ENCODE data around the gene TRAPPC2. TPM values are rescaled to one million over a fixed set of nuclear protein-coding genes. Genes with fewer than 3 reads are reported as not detected.

Gene TRAPPC2
- total and polyA plus RNA-seq, 2 of the 13 experiments (the other 11 are each of a cell fraction or from before 2014, with no cell fraction given) = 4.4 to 8.1 TPM

GRCh38 chrX:13693341-13693961, 41.0 kb downstream of the TRAPPC2 start (continued):
- TF ChIP-seq ZNF503 (CRISPR knock-in tag; IDR thresholded peaks at IDR 0.05) (no peak), SNAI1 (CRISPR knock-in tag; IDR thresholded peaks at IDR 0.05; ENCODE audit: borderline replicate concordance) (no peak), TAF15 (IDR thresholded peaks at IDR 0.05; ENCODE audit: low read depth, low read length, poor library complexity, severe bottlenecking) (no peak), SMAD9 (CRISPR knock-in tag; IDR thresholded peaks at IDR 0.05) (no peak), NR2F1 (CRISPR knock-in tag; IDR thresholded peaks at IDR 0.05) (no peak), EP300 (IDR thresholded peaks at IDR 0.05; ENCODE audit: low read depth in 2 of 2, low read length in 2 of 2) (no peak), EP300 (CRISPR knock-in tag; IDR thresholded peaks at IDR 0.05; ENCODE audit: borderline replicate concordance) (no peak), ZNF530 (CRISPR knock-in tag; IDR thresholded peaks at IDR 0.05; ENCODE audit: low read depth) (no peak), ZNF83 (CRISPR knock-in tag; IDR thresholded peaks at IDR 0.05; ENCODE audit: borderline replicate concordance) (no peak), ARID2 (CRISPR knock-in tag; IDR thresholded peaks at IDR 0.05; ENCODE audit: borderline replicate concordance) (no peak)

- Histone ChIP-seq H3K9me3 (ENCODE audit: low read length) (no peaks in the 10 kb centered on the region), H2AFZ (ENCODE audit: low read length) (no peak overlapping the region), H3K4me3 (replicated peaks in 1 of 3; ENCODE audit: insufficient read depth in 1 of 3, low read depth in 2 of 3, low read length in 3 of 3) (no peak overlapping the region), H3K27me3 (ENCODE audit: control insufficient read depth in 1 of 2, insufficient read depth in 2 of 2, low read length in 2 of 2) (no peaks in the 10 kb centered on the region), H3K4me1 (ENCODE audit: insufficient read depth, low read length) (peaks cover 43% of the 10 kb centered on the region), H4K20me1 (ENCODE audit: insufficient read depth, low read length) (0 out of 2 replicates have a peak, but pooled peaks cover 3% of the 10 kb centered on the region), H3K9ac (ENCODE audit: insufficient read depth, low read depth, low read length) (no peak overlapping the region), H3K27ac (ENCODE audit: extremely low read length, insufficient read depth, low read length) (no peak overlapping the region), H3K36me3 (replicated peaks in 1 of 2; ENCODE audit: control insufficient read depth in 1 of 2, insufficient read depth in 2 of 2, low read length in 2 of 2) (no peaks in the 10 kb centered on the region), H3K4me2 (ENCODE audit: low read depth, low read length) (peak overlapping the region; percentile 7; the same call in 1 of the 2 replicates), H3K79me2 (ENCODE audit: insufficient read depth, low read length) (peaks cover 69% of the 10 kb centered on the region)
- no peak for DNase-seq (ENCODE audit: low spot score)
- no TSS peak for BruUV-seq (replicated peaks)
- ChIA-PET POLR2A (interaction anchor here (0.8 kb wide), 1 partner anchor 42 kb away, joined by 4 read pairs; the partner anchor contains the start of genes OFD1 and TRAPPC2), CTCF (ENCODE audit: low intra/inter-chr PET ratio, low total read pairs) (no interaction called here)
- FAIRE-seq = no peak
- intact Hi-C loops (cut with micrococcal nuclease; ENCODE audit: unreplicated experiment) = no loop called here
- in situ Hi-C loops (cut with HindIII; ENCODE audit: extremely low pct_ligation_motif_present, low pct_unique_long_range_greater_than_20kb) = no loop called here
- 100% methylated on average over 5 of the region's 5 CpGs for WGBS (ENCODE audit: low lambda C conversion rate)
- no peak for ATAC-seq
- TF ChIP-seq ZFYVE20 (CRISPR knock-in tag; IDR thresholded peaks at IDR 0.05; ENCODE audit: borderline replicate concordance, low read depth) = no peak
- no peak for TF ChIP-seq TOE1 (CRISPR knock-in tag; IDR thresholded peaks at IDR 0.05)
- TF ChIP-seq NCOA5 (CRISPR knock-in tag; IDR thresholded peaks at IDR 0.05) = no peak
- no peak for TF ChIP-seq ZNF780A (CRISPR knock-in tag; IDR thresholded peaks at IDR 0.05)
- no peak for TF ChIP-seq LRRFIP1 (CRISPR knock-in tag; conservative IDR thresholded peaks at IDR 0.05)
- TF ChIP-seq ZNF782 (CRISPR knock-in tag; IDR thresholded peaks at IDR 0.05; ENCODE audit: borderline replicate concordance) = no peak
- TF ChIP-seq POGZ (CRISPR knock-in tag; IDR thresholded peaks at IDR 0.05) = no peak
- TF ChIP-seq SNAPC5 (CRISPR knock-in tag; IDR thresholded peaks at IDR 0.05; ENCODE audit: borderline replicate concordance) = no peak
Observed at GRCh38 chrX:13692771-13693231, 41.6 kb downstream of the TRAPPC2 start.
